ENCODE data around the gene ZNF436. TPM values are rescaled to one million over a fixed set of nuclear protein-coding genes. Genes with fewer than 3 reads are reported as not detected.

ZNF436 gene
- total RNA-seq, 1 donor from 2014 or later = 26.0 TPM

Other genes with a start within 250 kb of the ZNF436 start
- gene LUZP1, start 201.0 kb downstream of the ZNF436 start, total RNA-seq (ENCODE audit: unreplicated experiment) = 103 TPM
- 0.54 TPM for gene HTR1D, start 152.3 kb downstream of the ZNF436 start, total RNA-seq (ENCODE audit: unreplicated experiment)
- 146 TPM for gene HNRNPR, start 25.6 kb downstream of the ZNF436 start, total RNA-seq (ENCODE audit: unreplicated experiment)
- gene TCEA3, start 54.9 kb upstream of the ZNF436 start, total RNA-seq (ENCODE audit: unreplicated experiment) = 9.7 TPM
- 36.4 TPM for gene ASAP3, start 114.3 kb upstream of the ZNF436 start, total RNA-seq (ENCODE audit: unreplicated experiment)
- gene E2F2, start 161.4 kb upstream of the ZNF436 start, total RNA-seq (ENCODE audit: unreplicated experiment) = 0.69 TPM
- gene ID3, start 189.7 kb upstream of the ZNF436 start, total RNA-seq (ENCODE audit: unreplicated experiment) = 240 TPM

Data from endothelial cell (in vitro differentiated cells).